ENCODE data around the gene ATP4A. TPM values are rescaled to one million over a fixed set of nuclear protein-coding genes. Genes with fewer than 3 reads are reported as not detected.

The ATP4A gene
- total RNA-seq, 2 experiments from 2014 or later = not detected

DNA sequence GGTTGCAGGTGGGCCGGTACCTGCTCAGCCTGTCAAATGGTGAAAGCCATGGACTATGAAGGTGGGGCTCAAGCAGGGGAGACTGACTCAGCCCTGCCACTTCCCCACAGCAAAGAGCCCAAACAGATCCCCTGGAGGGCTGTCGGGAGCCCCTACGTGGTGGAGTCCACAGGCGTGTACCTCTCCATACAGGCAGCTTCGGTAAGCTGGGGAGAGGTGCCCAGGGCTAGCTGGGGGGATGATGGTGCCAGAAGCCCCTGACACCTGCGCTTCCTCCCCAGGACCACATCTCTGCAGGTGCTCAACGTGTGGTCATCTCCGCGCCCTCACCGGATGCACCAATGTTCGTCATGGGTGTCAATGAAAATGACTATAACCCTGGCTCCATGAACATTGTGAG lies 21.2 kb downstream of the ATP4A start:
- ChIA-PET CTCF (no interaction called here), POLR2A (no interaction called here)
- Mint-ChIP-seq H3K27me3 (no peaks in the 10 kb centered on the region), H3K36me3 (ENCODE audit: low read depth) (peaks cover 2% of the 10 kb centered on the region), H3K9me3 (no peaks in the 10 kb centered on the region), H3K4me1 (peaks cover 25% of the 10 kb centered on the region), H3K27ac (no peak overlapping the region), H3K4me3 (no peak overlapping the region)
- DNase-seq = no peak

DNA sequence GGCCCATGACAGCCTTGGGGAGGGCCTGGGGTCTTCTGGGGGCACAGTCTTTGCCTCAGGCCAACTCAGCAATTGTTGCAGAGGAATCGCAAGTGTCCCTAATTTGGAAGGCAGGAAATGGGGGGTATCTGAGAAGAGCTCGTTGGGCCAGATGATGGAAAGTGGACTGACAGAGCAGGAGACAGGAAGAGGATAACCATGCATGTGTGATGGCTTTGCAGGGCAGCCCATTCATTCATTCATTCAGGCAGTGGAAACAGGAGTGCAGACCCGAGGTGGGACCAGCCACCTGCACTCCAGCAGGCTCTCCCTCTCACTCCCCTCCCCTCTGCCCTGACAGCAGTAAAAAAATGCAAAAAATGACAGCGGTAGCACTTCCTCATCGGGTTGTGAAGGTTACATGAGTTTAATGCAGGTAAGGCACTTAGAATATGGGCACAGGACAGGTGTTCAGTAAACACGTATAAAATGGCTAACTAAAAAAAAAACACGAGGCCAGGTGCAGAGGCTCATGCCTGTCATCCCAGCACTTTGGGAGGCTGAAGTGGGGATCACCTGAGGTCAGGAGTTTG lies 23.0 kb downstream of the ATP4A start:
- Mint-ChIP-seq H3K36me3 (ENCODE audit: low read depth) (no peaks in the 10 kb centered on the region), H3K27ac (peak overlapping the region; percentile 72), H3K27me3 (no peaks in the 10 kb centered on the region), H3K4me3 (no peak overlapping the region), H3K4me1 (peaks cover 13% of the 10 kb centered on the region), H3K9me3 (no peaks in the 10 kb centered on the region)
- DNase-seq = no peak
- ChIA-PET CTCF (no interaction called here), POLR2A (no interaction called here)

DNA sequence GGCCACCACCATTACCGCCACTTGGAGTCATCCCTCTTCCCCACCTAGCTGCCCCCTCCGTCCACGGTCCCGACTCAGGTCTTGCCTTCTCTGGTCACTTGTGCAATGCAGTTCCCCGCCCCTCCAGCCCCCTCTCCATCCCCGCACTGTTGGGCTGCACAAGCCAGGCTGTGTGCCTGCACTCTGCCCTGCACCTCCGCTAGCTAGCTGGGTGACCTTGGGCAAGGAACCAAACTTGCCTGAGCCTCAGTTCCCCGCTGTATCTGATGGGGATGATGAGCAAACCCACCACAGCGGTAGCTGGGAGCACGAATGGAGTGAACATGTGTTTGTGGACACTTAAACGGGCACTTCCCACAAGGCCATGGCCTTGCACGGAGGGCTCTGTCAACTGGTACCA lies 23.6 kb downstream of the ATP4A start:
- POLR2A ChIA-PET = no interaction called here
- Mint-ChIP-seq H3K27ac (no peak overlapping the region), H3K4me1 (peaks cover 12% of the 10 kb centered on the region), H3K9me3 (no peaks in the 10 kb centered on the region), H3K27me3 (peaks cover 3% of the 10 kb centered on the region), H3K36me3 (ENCODE audit: low read depth) (no peaks in the 10 kb centered on the region), H3K4me3 (no peak overlapping the region)
- CTCF ChIA-PET = interaction anchor here (3.0 kb wide), 1 partner anchor 9 kb away, joined by 9 read pairs; no protein-coding TSS in a partner anchor
- no peak for DNase-seq

DNA sequence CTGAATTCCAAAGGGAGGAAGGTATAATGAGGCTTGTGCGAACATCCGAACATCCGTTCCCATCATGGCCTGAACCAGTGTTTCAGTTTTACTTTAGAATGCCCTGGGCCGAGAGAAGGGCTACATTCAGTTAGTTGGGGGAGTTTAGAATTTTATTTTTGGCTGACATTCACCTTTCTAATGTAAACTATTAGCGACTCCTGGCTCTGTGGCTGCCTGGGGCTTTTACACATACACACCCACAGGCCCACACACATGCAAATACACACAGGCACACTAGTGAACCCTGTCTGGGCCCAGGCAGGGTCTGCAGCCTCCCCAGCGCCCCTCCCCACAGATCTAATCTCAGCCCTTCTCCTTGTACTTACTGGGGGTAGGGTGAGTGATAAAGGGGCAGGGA lies 24.1 kb downstream of the ATP4A start:
- POLR2A ChIA-PET = no interaction called here
- no peak overlapping the region for H3K27ac Mint-ChIP-seq
- peaks cover 4% of the 10 kb centered on the region for H3K27me3 Mint-ChIP-seq
- peaks cover 8% of the 10 kb centered on the region for H3K4me1 Mint-ChIP-seq
- no peak for DNase-seq
- no peak overlapping the region for H3K4me3 Mint-ChIP-seq
- H3K36me3 Mint-ChIP-seq (ENCODE audit: low read depth) = no peaks in the 10 kb centered on the region
- no peaks in the 10 kb centered on the region for H3K9me3 Mint-ChIP-seq
- CTCF ChIA-PET = interaction anchor here (3.0 kb wide), 1 partner anchor 9 kb away, joined by 9 read pairs; no protein-coding TSS in a partner anchor

DNA sequence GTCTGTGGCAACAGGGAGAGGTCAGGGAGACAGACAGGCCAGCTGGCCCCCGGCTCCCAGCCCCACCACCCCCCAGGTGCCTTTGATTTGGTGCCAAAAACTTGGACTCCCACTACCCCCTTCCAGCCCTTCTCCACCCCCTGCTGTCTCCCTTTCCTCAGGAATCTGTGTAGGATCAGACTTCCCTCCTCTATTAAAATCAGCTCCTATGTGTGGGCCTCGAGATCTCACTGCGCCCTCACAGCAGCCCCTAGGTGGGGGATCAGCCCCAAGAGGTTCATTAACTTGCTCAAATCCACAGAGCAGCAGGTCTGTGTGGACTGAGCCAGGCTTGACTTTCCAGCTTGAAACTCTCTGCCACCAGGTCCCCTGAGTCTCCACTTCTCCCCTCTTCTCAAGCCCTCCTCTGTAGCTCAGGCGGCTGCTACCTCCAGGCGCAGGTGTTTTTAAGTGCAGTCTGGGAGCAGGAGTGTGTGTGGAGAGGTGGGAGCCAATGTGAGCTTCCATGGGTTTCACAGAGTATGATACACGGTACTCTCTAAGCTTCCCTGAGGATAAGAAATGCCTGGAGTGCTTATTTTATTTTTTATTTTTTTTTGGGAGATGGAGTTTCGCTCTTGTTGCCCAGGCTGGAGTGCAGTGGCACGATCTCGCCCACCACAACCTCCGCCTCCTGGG lies 28.5 kb downstream of the ATP4A start:
- DNase-seq = no peak
- ChIA-PET CTCF (interaction anchor here (1.3 kb wide), 1 partner anchor 13 kb away, joined by 3 read pairs; no protein-coding TSS in a partner anchor), POLR2A (no interaction called here)
- no peak overlapping the region for H3K4me3 Mint-ChIP-seq
- no peaks in the 10 kb centered on the region for H3K36me3 Mint-ChIP-seq (ENCODE audit: low read depth)
- H3K9me3 Mint-ChIP-seq = no peaks in the 10 kb centered on the region
- H3K4me1 Mint-ChIP-seq = peaks cover 12% of the 10 kb centered on the region
- H3K27me3 Mint-ChIP-seq = peaks cover 24% of the 10 kb centered on the region
- H3K27ac Mint-ChIP-seq = no peak overlapping the region

DNA sequence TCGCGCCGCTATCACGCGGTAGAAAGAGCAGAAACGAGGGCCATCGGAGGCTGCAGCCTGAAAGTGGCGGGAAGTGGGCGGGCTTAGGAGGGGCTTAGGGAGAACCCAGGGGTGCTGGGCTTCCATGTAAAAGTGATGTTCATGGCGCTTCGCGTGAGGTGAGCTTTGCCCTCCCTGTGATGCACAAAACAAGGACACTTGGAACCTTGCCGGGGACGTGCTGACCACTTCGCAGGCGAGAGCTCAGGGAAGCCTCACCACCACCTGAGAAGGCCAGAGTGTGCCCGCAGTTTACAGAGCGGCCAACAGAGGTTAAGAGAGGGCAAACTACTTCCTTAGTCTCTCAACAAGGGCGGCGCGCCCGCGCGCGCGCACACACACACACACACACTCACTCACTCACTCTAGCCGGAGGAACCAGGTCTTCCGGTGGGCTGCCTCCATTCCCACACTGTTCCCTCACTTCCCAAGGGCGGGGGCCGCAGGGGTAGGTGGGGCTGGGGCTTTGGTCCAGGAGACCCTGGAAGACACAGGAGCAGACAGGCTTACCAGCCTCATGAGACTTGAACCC lies 29.6 kb downstream of the ATP4A start:
- peak; percentile 48 for DNase-seq
- ChIA-PET POLR2A (no interaction called here), CTCF (interaction anchor here (0.6 kb wide), 1 partner anchor 561 kb away, joined by 3 read pairs; no protein-coding TSS in a partner anchor)
- Mint-ChIP-seq H3K36me3 (ENCODE audit: low read depth) (no peaks in the 10 kb centered on the region), H3K27ac (peak overlapping the region; percentile 79), H3K4me3 (no peak overlapping the region), H3K27me3 (peaks cover 26% of the 10 kb centered on the region), H3K9me3 (no peaks in the 10 kb centered on the region), H3K4me1 (peaks cover 12% of the 10 kb centered on the region)

DNA sequence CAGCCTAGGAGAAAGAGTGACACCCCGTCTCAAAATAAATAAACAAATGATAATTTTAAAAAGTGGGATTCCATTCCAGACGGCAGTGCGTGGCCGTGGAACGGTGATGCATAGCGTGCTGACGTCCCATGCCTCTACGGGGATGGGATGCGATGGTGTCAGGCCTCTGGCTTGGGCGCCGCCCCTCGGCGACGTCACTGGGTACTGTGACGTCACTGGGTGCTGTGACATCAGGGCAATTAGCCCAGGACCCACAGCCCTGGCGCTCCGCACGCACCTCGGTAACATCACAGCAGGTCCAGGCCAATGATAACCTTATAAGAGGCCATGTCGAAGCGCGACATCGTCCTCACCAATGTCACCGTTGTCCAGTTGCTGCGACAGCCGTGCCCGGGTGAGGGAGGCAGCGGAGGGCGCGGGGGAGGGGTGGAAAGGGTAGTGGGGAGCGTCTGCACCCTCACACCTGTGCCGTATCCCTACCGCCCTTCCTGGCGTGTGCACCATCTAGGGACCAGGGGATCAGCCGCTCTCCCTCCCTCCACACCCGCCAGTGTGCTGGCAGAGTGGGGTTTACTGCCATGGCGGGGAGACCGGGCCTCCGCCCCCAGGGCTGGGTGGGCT lies 30.1 kb downstream of the ATP4A start, which contains the start of gene GAPDHS:
Gene GAPDHS, plus strand, starts transcription at position 256 of the 621 bp plus-strand sequence. Its CDS starts 72 bp downstream, at position 328.
- H3K4me3 Mint-ChIP-seq = no peak within 1 kb of the TSS
- peaks cover 12% of the 10 kb centered on the region for H3K4me1 Mint-ChIP-seq
- peaks cover 28% of the 10 kb centered on the region for H3K27me3 Mint-ChIP-seq
- peak within 1 kb of the TSS; percentile 79 for H3K27ac Mint-ChIP-seq
- no peaks in the 10 kb centered on the region for H3K36me3 Mint-ChIP-seq (ENCODE audit: low read depth)
- ChIA-PET CTCF (no interaction called here), POLR2A (no interaction called here)
- H3K9me3 Mint-ChIP-seq = no peaks in the 10 kb centered on the region
- no peak for DNase-seq

DNA sequence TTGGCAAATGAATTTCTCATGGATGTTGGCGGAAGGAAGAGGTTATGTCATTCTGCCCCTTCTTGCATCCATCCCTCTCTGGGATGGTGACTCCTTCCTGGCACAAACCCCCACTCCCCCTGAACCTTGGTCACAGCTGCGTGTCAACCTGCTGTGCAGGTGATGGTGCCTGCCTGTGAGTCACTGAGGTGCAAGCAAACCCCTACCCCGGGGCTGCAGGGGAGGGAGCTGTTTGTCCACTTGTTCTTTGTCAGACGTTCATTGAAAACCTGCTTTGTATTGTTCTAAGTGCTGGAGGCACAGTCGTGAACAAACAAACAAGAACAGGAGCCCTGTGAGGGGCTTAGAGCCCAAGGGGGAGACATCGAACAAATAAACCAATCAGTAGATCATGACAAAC lies 32.2 kb downstream of the ATP4A start:
- H3K9me3 Mint-ChIP-seq = no peaks in the 10 kb centered on the region
- peaks cover 12% of the 10 kb centered on the region for H3K4me1 Mint-ChIP-seq
- H3K27me3 Mint-ChIP-seq = peaks cover 30% of the 10 kb centered on the region
- POLR2A ChIA-PET = no interaction called here
- CTCF ChIA-PET = interaction anchor here (0.9 to 1.2 kb wide), 4 partner anchors 9 to 22 kb away, joined by 3 to 4 read pairs (median 3); no protein-coding TSS in a partner anchor
- H3K4me3 Mint-ChIP-seq = no peak overlapping the region
- no peaks in the 10 kb centered on the region for H3K36me3 Mint-ChIP-seq (ENCODE audit: low read depth)
- no peak overlapping the region for H3K27ac Mint-ChIP-seq
- no peak for DNase-seq

DNA sequence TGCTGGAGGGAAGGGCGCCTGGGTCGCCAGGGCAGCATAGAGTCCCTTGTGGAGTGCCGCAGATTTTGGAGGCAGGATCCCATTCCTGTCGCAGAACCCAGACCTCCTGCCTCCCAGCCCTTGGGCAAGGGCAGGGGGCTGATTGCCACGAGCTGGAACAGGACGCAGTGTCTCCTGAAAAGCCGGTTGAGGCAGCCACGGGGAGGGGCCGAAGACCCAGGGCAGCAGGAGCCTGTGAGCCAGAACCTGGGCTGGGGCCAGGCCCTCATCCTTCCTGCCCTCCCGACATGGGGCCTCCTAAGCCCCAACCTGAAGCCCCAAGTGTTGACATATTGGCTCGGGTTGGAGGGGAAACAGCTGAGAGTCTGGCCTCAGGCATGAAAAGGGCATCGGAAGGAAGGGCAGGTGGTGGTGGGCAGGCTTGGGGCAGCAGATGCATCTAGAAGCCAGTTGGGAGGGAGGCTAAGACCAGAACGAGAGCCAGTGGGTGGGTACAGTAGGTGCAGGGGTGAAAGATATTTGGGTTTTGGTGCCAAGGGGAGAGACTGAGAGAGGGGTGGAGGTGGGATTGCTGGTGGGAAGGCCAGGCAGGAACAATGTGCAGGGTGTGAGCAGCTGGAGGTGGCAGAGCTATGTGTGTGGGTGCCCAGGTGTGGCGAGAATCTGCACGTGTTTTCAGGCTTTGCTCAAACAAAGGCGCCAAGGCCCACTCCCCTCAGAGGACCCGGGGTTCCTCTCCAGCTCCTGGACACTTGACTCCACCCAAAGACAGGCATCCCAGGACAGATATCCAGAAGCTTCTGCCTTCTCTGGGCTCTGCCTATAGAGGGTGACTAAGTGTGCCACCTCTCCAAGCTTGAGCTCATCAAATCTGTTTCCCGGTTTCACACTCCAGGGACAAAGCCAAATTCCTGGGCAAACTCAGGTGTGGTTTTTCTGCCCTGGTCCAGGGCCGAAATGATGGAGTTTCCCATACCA lies 33.9 kb downstream of the ATP4A start:
- no peaks in the 10 kb centered on the region for H3K9me3 Mint-ChIP-seq
- CTCF ChIA-PET = no interaction called here
- no peak overlapping the region for H3K27ac Mint-ChIP-seq
- H3K36me3 Mint-ChIP-seq (ENCODE audit: low read depth) = no peaks in the 10 kb centered on the region
- H3K4me3 Mint-ChIP-seq = no peak overlapping the region
- POLR2A ChIA-PET = no interaction called here
- peaks cover 10% of the 10 kb centered on the region for H3K4me1 Mint-ChIP-seq
- peaks cover 26% of the 10 kb centered on the region for H3K27me3 Mint-ChIP-seq
- DNase-seq = no peak

DNA sequence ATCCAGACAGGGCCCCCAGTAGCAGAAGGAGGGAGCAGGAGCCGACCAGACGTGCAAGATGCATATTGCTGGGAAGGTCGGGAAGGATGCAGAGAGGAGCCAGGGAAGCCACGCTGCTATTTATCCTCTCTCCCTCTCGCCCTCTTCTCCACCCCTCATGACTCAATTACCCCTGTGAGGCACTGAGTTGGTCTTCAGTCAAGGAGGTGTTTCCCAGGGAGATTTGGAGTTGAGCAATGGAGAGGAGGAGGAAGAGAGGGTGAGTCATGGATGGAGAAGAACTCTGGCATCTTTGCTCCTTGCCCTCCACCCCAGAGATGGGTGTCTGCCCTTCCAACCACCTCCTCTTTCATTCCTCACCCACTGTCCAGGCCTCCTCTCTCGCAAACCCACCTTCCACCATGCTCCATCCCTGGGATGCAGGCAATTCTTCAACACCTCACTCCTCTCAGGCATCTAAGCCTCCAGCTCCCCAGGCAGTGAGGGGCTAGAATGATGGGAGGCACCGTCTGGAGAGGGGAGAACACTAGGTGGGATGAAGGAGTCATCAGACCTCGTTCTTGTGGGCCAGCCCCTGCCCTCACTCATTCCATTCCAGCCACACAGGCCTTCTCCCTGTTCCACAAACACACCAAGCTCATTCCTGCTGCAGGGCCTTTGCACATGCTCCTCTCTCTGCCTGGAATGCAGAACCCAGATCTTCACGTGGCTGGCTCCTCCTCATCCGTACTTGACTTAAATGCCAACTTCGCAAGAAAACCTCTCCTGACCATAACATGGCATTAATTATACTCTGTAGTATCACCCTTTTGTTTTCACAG lies 35.0 kb downstream of the ATP4A start, which contains the start of gene SBSN:
Gene SBSN, minus strand, starts transcription at position 94 of the 821 bp plus-strand sequence. Its CDS starts 30 bp downstream, at position 64.
- no peak for DNase-seq
- Mint-ChIP-seq H3K27ac (no peak within 1 kb of the TSS), H3K4me3 (no peak within 1 kb of the TSS), H3K36me3 (ENCODE audit: low read depth) (no peaks in the 10 kb centered on the region), H3K4me1 (peaks cover 4% of the 10 kb centered on the region), H3K27me3 (peaks cover 24% of the 10 kb centered on the region), H3K9me3 (no peaks in the 10 kb centered on the region)
- POLR2A ChIA-PET = no interaction called here
- CTCF ChIA-PET = no interaction called here

DNA sequence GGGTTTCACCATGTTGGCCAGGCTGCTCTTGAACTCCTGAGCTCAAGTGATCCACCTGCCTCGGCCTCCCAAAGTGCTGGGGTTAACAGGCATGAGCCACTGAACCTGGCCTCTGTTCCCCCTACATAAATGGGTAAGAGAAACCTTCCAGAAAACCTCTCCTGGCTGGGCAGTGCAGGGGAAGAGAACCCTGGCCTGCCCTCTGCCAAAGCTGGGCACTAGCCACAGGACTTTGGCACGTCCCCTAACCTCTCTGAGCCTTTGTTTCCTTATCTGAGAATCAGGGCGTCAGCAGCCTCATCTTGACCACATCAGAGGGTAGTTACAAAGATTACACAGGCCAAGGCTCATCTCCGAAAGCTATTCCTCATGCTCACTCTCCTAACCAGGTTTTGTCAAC lies 37.6 kb downstream of the ATP4A start:
- POLR2A ChIA-PET = no interaction called here
- H3K4me3 Mint-ChIP-seq = no peak overlapping the region
- no peaks in the 10 kb centered on the region for H3K4me1 Mint-ChIP-seq
- no peaks in the 10 kb centered on the region for H3K9me3 Mint-ChIP-seq
- no peaks in the 10 kb centered on the region for H3K36me3 Mint-ChIP-seq (ENCODE audit: low read depth)
- H3K27ac Mint-ChIP-seq = no peak overlapping the region
- CTCF ChIA-PET = no interaction called here
- peaks cover 12% of the 10 kb centered on the region for H3K27me3 Mint-ChIP-seq
- DNase-seq = no peak

Data from activated CD4-positive, alpha-beta T cell treated with anti-CD3 and anti-CD28 coated beads, Interleukin-2, amount 10 ng/mL, durations not matched to agents 7 days and 5 days (primary cell).